NCI-H748 (cell line): Measurements from ENCODE around the gene LRRC56.

Source experiments
- DNase-seq: peaks from one replicate; lab custom pipeline; 2025; ENCODE audit not compliant: unreplicated experiment; lab: John Stamatoyannopoulos, UW

The LRRC56 gene

DNA sequence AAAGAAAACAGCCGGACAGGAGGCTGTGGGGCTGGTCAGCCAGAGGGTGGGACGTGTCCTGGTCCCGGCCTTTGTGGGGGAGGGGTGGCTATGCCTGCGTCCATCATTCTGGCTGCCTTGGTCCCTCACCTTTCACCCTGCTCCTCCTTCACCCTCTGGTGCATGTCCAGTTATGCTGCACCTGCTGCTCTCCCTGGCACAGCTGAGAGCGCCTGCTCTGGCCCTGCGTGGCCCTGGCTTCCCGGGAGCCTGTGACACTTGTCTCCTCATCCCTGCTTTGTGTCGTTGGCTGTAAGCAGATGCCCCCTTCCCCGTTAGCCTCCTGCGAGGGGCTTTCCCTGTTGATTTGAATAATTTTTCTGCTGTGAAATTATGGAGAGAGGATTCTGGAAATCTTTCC is 55.6 kb downstream of the LRRC56 start:
- no peak for DNase-seq

GRCh38 chr11:593347-593746 is 56.0 kb downstream of the LRRC56 start:
- no peak for DNase-seq

DNA sequence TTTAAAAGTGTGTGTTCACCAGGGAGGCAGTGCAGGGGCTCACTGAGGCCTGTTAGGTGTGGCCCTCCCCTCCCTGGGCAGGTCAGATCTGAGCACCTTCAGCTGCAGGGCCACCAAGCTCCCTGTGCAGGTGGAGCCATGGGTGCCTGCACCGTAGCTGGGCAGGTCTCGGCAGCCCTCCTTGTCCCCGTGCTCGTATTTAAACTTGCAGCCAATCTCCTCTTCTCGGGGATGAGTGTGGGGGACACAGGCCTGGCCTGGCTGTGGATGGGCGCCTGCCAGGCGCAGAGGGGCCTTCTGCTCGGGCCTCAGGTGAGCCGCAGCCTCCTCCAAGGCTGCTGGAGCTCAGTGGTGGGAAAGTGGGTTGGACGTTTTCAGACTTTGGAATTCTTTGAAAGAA is 58.1 kb downstream of the LRRC56 start:
- DNase-seq = no peak

- no peak for DNase-seq
These were observed 59.0 kb downstream of the LRRC56 start for GRCh38 chr11:596374-596773.

- DNase-seq = no peak
These were observed 59.9 kb downstream of the LRRC56 start for GRCh38 chr11:597166-597725.

DNA sequence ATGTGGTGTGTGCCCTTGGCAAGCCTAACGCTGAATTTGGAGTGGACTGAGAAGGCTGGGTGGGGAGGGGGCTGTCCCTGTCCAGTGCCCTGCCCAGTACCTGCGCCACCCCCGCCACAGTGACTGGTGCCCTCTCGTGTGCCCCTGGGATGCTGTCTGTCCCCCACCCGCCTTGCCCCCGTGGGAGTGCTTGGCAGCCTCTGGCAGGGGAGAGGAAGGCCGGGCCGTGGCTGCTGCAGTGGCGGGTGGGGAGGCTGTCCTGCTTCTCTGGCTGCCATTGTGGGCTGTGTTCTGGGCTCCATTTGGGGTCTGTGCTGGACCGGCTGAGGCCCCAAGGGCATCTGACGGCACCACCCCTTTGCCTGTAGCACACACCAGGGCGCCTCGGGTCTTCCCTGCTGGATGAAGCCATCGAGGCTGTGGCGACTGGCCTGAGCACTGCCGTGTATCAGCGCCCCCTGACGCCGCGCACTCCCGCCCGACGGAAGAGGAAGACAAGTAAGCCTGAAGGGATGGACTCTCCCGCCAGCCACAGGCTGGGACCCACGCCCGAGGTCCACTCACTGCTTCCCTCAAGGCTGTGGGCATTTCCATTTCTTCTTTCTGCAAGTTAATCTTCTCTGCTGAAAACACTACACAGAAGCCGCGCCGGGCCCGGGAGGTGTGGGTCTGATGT is 60.8 kb downstream of the LRRC56 start:
- DNase-seq = no peak

GRCh38 chr11:601573-602245 is 64.4 kb downstream of the LRRC56 start:
- DNase-seq = no peak

DNA sequence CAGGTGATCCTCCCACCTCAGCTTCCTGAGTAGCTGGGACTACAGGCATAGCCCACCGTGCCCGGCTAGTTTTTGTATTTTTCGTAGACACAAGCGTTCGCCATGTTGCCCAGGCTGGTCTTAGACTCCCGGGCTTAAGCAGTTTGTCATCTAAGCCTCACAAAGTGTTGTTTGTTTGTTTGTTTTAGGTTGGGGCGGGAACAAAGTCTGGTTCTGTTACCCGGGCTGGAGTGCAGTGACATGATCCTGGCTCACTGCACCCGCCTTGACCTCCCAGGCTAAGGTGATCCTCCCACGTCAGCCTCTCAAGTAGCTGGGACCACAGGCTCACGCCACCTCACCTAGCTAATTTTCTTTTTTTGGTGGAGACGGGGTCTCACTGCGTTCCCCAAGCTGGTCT is 65.8 kb downstream of the LRRC56 start:
- no peak for DNase-seq
